Measurements from ENCODE around the gene VAT1L.

The VAT1L gene

DNA sequence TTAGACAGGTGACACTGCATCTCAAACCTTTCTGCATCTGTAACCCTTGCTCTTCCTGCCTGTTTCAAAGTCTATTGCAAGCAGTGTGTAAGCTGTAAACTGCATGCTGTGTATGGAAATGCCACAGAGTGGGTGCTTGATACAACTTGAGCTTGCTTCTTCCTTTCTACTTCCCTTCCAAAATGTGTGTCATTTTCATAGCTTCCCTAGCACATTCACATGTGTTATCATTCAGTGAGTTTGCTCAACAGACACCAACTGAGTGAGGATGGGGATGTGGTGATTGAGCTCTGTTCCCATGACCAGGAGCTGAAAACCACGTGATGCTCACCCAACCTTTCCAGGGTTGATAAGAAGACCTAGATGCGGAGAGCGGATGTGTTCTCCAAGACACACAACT lies 111.1 kb downstream of the VAT1L start:
- H2AK5ac ChIP-seq (ENCODE audit: low read depth, low read length): no peak overlapping the region
- no peak overlapping the region for H2BK15ac ChIP-seq (ENCODE audit: low read length)
- no peak overlapping the region for H3K23ac ChIP-seq (ENCODE audit: low read depth, low read length, poor library complexity)
- no peak overlapping the region for H3K27ac ChIP-seq (replicated peaks; ENCODE audit: low read length)
- H2BK5ac ChIP-seq (ENCODE audit: low read length): no peak overlapping the region
- H3K36me3 ChIP-seq (replicated peaks in 1 of 2; ENCODE audit: control insufficient read depth in 2 of 2, insufficient read depth in 2 of 2, low read length in 2 of 2): no peaks in the 10 kb centered on the region
- H3K18ac ChIP-seq (ENCODE audit: low read length): no peak overlapping the region
- no peak overlapping the region for H3K4me3 ChIP-seq (ENCODE audit: low read length in 2 of 2)
- no peak overlapping the region for H2AFZ ChIP-seq (ENCODE audit: low read length)
- H3K9me3 ChIP-seq (replicated peaks in 1 of 2; ENCODE audit: control insufficient read depth in 2 of 2, insufficient read depth in 1 of 2, low read depth in 1 of 2, low read length in 2 of 2): no peaks in the 10 kb centered on the region
- no peak overlapping the region for H3K4ac ChIP-seq (ENCODE audit: low read length)
- no CpG with 5 or more reads among the region's 3 CpGs for WGBS, 2 donors (ENCODE audit: extremely low coverage in 2 of 2, insufficient read length in 2 of 2, insufficient replicate concordance in 1 of 2)
- H3K27me3 ChIP-seq (ENCODE audit: control insufficient read depth in 3 of 3, insufficient read depth in 3 of 3, low read depth in 1 of 3, low read length in 3 of 3): no peaks in the 10 kb centered on the region
- H4K8ac ChIP-seq (ENCODE audit: low read depth, low read length): no peak overlapping the region
- no peak for DNase-seq (ENCODE audit: low spot score)
- H2BK120ac ChIP-seq (ENCODE audit: low read depth, low read length): no peak overlapping the region
- H3K9ac ChIP-seq (ENCODE audit: low read depth, low read length, poor library complexity): no peak overlapping the region
- peaks cover 10 to 14% of the 10 kb centered on the region in 2 donors for H3K4me1 ChIP-seq (ENCODE audit: control insufficient read depth in 2 of 2, insufficient read depth in 1 of 2, low read depth in 1 of 2, low read length in 2 of 2)
- H2BK12ac ChIP-seq (ENCODE audit: low read length): no peak overlapping the region
- no peak overlapping the region for H3K14ac ChIP-seq (ENCODE audit: low read length)
- H3K79me1 ChIP-seq (ENCODE audit: low read depth, low read length): no peaks in the 10 kb centered on the region
- H3K4me2 ChIP-seq (ENCODE audit: insufficient read depth, low read length, poor library complexity, severe bottlenecking): no peak overlapping the region
- no peak overlapping the region for H4K91ac ChIP-seq (ENCODE audit: low read depth, low read length, poor library complexity)

- Histone ChIP-seq H2BK12ac (ENCODE audit: low read length) (no peak overlapping the region), H3K18ac (ENCODE audit: low read length) (no peak overlapping the region), H3K14ac (ENCODE audit: low read length) (no peak overlapping the region), H3K4me1 (ENCODE audit: control insufficient read depth in 2 of 2, insufficient read depth in 1 of 2, low read depth in 1 of 2, low read length in 2 of 2) (no peaks in the 10 kb centered on the region), H3K27ac (replicated peaks; ENCODE audit: low read length) (no peak overlapping the region), H2BK120ac (ENCODE audit: low read depth, low read length) (no peak overlapping the region), H3K36me3 (replicated peaks in 1 of 2; ENCODE audit: control insufficient read depth in 2 of 2, insufficient read depth in 2 of 2, low read length in 2 of 2) (no peaks in the 10 kb centered on the region), H2AFZ (ENCODE audit: low read length) (no peak overlapping the region), H2AK5ac (ENCODE audit: low read depth, low read length) (no peak overlapping the region), H2BK5ac (ENCODE audit: low read length) (no peak overlapping the region), H3K9ac (ENCODE audit: low read depth, low read length, poor library complexity) (no peak overlapping the region), H2BK15ac (ENCODE audit: low read length) (no peak overlapping the region), H4K91ac (ENCODE audit: low read depth, low read length, poor library complexity) (no peak overlapping the region), H3K23ac (ENCODE audit: low read depth, low read length, poor library complexity) (no peak overlapping the region), H3K4ac (ENCODE audit: low read length) (no peak overlapping the region), H3K27me3 (ENCODE audit: control insufficient read depth in 3 of 3, insufficient read depth in 3 of 3, low read depth in 1 of 3, low read length in 3 of 3) (no peaks in the 10 kb centered on the region), H4K8ac (ENCODE audit: low read depth, low read length) (no peak overlapping the region), H3K4me3 (ENCODE audit: low read length in 2 of 2) (no peak overlapping the region), H3K79me1 (ENCODE audit: low read depth, low read length) (no peaks in the 10 kb centered on the region), H3K4me2 (ENCODE audit: insufficient read depth, low read length, poor library complexity, severe bottlenecking) (no peak overlapping the region), H3K9me3 (replicated peaks in 1 of 2; ENCODE audit: control insufficient read depth in 2 of 2, insufficient read depth in 1 of 2, low read depth in 1 of 2, low read length in 2 of 2) (no peaks in the 10 kb centered on the region)
- WGBS, 2 donors (ENCODE audit: extremely low coverage in 2 of 2, insufficient read length in 2 of 2, insufficient replicate concordance in 1 of 2): no CpG with 5 or more reads among the region's 7 CpGs
- no peak for DNase-seq (ENCODE audit: low spot score)
Measured at GRCh38 chr16:77905374-77905920, 117.1 kb downstream of the VAT1L start.

GRCh38 chr16:77910021-77910420 lies 121.7 kb downstream of the VAT1L start:
- no CpG with 5 or more reads among the region's 3 CpGs for WGBS, 2 donors (ENCODE audit: extremely low coverage in 2 of 2, insufficient read length in 2 of 2, insufficient replicate concordance in 1 of 2)
- no peak overlapping the region for H2BK5ac ChIP-seq (ENCODE audit: low read length)
- no peak for DNase-seq (ENCODE audit: low spot score)
- H4K91ac ChIP-seq (ENCODE audit: low read depth, low read length, poor library complexity): no peak overlapping the region
- no peaks in the 10 kb centered on the region for H3K36me3 ChIP-seq (replicated peaks in 1 of 2; ENCODE audit: control insufficient read depth in 2 of 2, insufficient read depth in 2 of 2, low read length in 2 of 2)
- H3K23ac ChIP-seq (ENCODE audit: low read depth, low read length, poor library complexity): no peak overlapping the region
- H3K27me3 ChIP-seq (ENCODE audit: control insufficient read depth in 3 of 3, insufficient read depth in 3 of 3, low read depth in 1 of 3, low read length in 3 of 3): no peaks in the 10 kb centered on the region
- no peak overlapping the region for H2AFZ ChIP-seq (ENCODE audit: low read length)
- H3K18ac ChIP-seq (ENCODE audit: low read length): no peak overlapping the region
- no peak overlapping the region for H3K9ac ChIP-seq (ENCODE audit: low read depth, low read length, poor library complexity)
- H3K4me3 ChIP-seq (ENCODE audit: low read length in 2 of 2): no peak overlapping the region
- H3K4me1 ChIP-seq (ENCODE audit: control insufficient read depth in 2 of 2, insufficient read depth in 1 of 2, low read depth in 1 of 2, low read length in 2 of 2): peaks cover 1 to 15% of the 10 kb centered on the region in 2 donors
- H2AK5ac ChIP-seq (ENCODE audit: low read depth, low read length): no peak overlapping the region
- H2BK120ac ChIP-seq (ENCODE audit: low read depth, low read length): no peak overlapping the region
- H2BK15ac ChIP-seq (ENCODE audit: low read length): no peak overlapping the region
- H3K27ac ChIP-seq (replicated peaks; ENCODE audit: low read length): no peak overlapping the region
- H3K79me1 ChIP-seq (ENCODE audit: low read depth, low read length): no peaks in the 10 kb centered on the region
- H4K8ac ChIP-seq (ENCODE audit: low read depth, low read length): no peak overlapping the region
- no peaks in the 10 kb centered on the region for H3K9me3 ChIP-seq (replicated peaks in 1 of 2; ENCODE audit: control insufficient read depth in 2 of 2, insufficient read depth in 1 of 2, low read depth in 1 of 2, low read length in 2 of 2)
- H3K4me2 ChIP-seq (ENCODE audit: insufficient read depth, low read length, poor library complexity, severe bottlenecking): no peak overlapping the region
- no peak overlapping the region for H2BK12ac ChIP-seq (ENCODE audit: low read length)
- no peak overlapping the region for H3K4ac ChIP-seq (ENCODE audit: low read length)
- no peak overlapping the region for H3K14ac ChIP-seq (ENCODE audit: low read length)

- no peak overlapping the region for H3K18ac ChIP-seq (ENCODE audit: low read length)
- no peaks in the 10 kb centered on the region for H3K79me1 ChIP-seq (ENCODE audit: low read depth, low read length)
- no peaks in the 10 kb centered on the region for H3K9me3 ChIP-seq (replicated peaks in 1 of 2; ENCODE audit: control insufficient read depth in 2 of 2, insufficient read depth in 1 of 2, low read depth in 1 of 2, low read length in 2 of 2)
- no peak overlapping the region for H4K8ac ChIP-seq (ENCODE audit: low read depth, low read length)
- no peak overlapping the region for H2BK5ac ChIP-seq (ENCODE audit: low read length)
- no peak overlapping the region for H2AK5ac ChIP-seq (ENCODE audit: low read depth, low read length)
- no peak overlapping the region for H2BK120ac ChIP-seq (ENCODE audit: low read depth, low read length)
- H2BK15ac ChIP-seq (ENCODE audit: low read length): no peak overlapping the region
- H3K14ac ChIP-seq (ENCODE audit: low read length): no peak overlapping the region
- H3K4ac ChIP-seq (ENCODE audit: low read length): no peak overlapping the region
- H3K4me2 ChIP-seq (ENCODE audit: insufficient read depth, low read length, poor library complexity, severe bottlenecking): no peak overlapping the region
- no peak overlapping the region for H3K9ac ChIP-seq (ENCODE audit: low read depth, low read length, poor library complexity)
- H3K36me3 ChIP-seq (replicated peaks in 1 of 2; ENCODE audit: control insufficient read depth in 2 of 2, insufficient read depth in 2 of 2, low read length in 2 of 2): no peaks in the 10 kb centered on the region
- no peak overlapping the region for H2BK12ac ChIP-seq (ENCODE audit: low read length)
- no peaks in the 10 kb centered on the region for H3K27me3 ChIP-seq (ENCODE audit: control insufficient read depth in 3 of 3, insufficient read depth in 3 of 3, low read depth in 1 of 3, low read length in 3 of 3)
- H4K91ac ChIP-seq (ENCODE audit: low read depth, low read length, poor library complexity): no peak overlapping the region
- no peak overlapping the region for H3K23ac ChIP-seq (ENCODE audit: low read depth, low read length, poor library complexity)
- H3K4me3 ChIP-seq (ENCODE audit: low read length in 2 of 2): no peak overlapping the region
- H3K4me1 ChIP-seq (ENCODE audit: control insufficient read depth in 2 of 2, insufficient read depth in 1 of 2, low read depth in 1 of 2, low read length in 2 of 2): peaks cover 4 to 15% of the 10 kb centered on the region in 2 donors
- DNase-seq (ENCODE audit: low spot score): no peak
- no CpG with 5 or more reads among the region's 4 CpGs for WGBS, 2 donors (ENCODE audit: extremely low coverage in 2 of 2, insufficient read length in 2 of 2, insufficient replicate concordance in 1 of 2)
- H2AFZ ChIP-seq (ENCODE audit: low read length): no peak overlapping the region
- H3K27ac ChIP-seq (replicated peaks; ENCODE audit: low read length): no peak overlapping the region
Measured at GRCh38 chr16:77912617-77913016, 124.3 kb downstream of the VAT1L start.
